Measurements from ENCODE around the gene OCA2.

OCA2 gene

DNA sequence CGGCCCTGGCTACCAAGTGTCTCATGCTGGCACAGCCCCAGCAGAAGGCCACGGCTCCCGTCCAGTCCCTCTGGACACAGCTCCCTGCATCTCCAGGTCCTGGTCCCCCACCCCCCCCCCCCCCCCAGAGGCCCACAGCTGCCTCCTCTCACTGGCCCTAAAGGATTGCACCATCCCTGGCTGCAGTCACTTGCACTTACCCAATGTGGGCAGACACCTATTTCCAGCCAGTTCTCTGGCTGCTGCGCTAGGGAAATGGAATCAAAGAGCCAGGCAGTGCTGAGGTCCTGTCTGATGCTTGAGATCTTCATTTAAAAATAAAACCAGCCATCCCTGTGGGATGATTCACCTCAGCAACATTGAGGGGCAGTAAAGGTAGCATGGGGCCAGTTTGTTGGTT is 346.4 kb downstream of the OCA2 start:
- TF ChIP-seq FOXM1 (IDR thresholded peaks at IDR 0.05; ENCODE audit: borderline replicate concordance, low read depth) (no peak), TEAD4 (IDR thresholded peaks at IDR 0.05) (no peak), CEBPB (IDR thresholded peaks at IDR 0.05) (no peak), NFIC (IDR thresholded peaks at IDR 0.05) (no peak), TCF12 (IDR thresholded peaks at IDR 0.05; ENCODE audit: low read depth) (no peak), TAF1 (IDR thresholded peaks at IDR 0.05; ENCODE audit: low read depth) (no peak), RAD21 (IDR thresholded peaks at IDR 0.05; ENCODE audit: low read depth) (no peak), EP300 (IDR thresholded peaks at IDR 0.05; ENCODE audit: borderline replicate concordance) (no peak), YY1 (IDR thresholded peaks at IDR 0.05; ENCODE audit: low read depth) (no peak)
- TF ChIP-seq, protein P1, sequence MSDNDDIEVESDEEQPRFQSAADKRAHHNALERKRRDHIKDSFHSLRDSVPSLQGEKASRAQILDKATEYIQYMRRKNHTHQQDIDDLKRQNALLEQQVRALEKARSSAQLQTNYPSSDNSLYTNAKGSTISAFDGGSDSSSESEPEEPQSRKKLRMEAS (IDR thresholded peaks at IDR 0.05), result no peak
- TF ChIP-seq, protein P2, sequence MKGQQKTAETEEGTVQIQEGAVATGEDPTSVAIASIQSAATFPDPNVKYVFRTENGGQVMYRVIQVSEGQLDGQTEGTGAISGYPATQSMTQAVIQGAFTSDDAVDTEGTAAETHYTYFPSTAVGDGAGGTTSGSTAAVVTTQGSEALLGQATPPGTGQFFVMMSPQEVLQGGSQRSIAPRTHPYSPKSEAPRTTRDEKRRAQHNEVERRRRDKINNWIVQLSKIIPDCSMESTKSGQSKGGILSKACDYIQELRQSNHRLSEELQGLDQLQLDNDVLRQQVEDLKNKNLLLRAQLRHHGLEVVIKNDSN (IDR thresholded peaks at IDR 0.05), result no peak

DNA sequence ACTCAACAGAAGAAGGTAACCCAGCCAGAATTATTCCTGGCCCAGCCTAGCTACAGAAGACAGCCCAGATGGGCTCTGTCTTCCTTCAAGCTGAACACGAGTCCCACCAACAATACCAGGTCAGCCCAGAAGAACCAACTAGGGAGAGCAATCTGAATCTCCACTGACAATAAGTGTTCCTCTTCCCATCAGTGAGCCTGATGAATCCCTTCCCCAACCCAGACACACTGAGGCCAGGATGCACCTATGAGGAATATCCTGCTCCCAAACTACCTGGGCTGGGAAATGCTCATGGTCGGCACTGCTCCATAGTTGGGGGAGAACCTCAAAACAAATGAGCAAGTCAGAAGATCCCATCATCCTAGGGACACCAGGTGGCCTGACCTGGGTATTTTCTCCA is 351.1 kb downstream of the OCA2 start:
- no peak for TF ChIP-seq CEBPB (IDR thresholded peaks at IDR 0.05)
- no peak for TF ChIP-seq TCF12 (IDR thresholded peaks at IDR 0.05; ENCODE audit: low read depth)
- TF ChIP-seq TEAD4 (IDR thresholded peaks at IDR 0.05), result no peak
- TF ChIP-seq EP300 (IDR thresholded peaks at IDR 0.05; ENCODE audit: borderline replicate concordance), result no peak
- no peak for TF ChIP-seq YY1 (IDR thresholded peaks at IDR 0.05; ENCODE audit: low read depth)
- TF ChIP-seq NFIC (IDR thresholded peaks at IDR 0.05), result no peak
- TF ChIP-seq CREB1 (IDR thresholded peaks at IDR 0.05; ENCODE audit: low read depth), result no peak
- TF ChIP-seq, protein P1 (IDR thresholded peaks at IDR 0.05), result no peak
- no peak for TF ChIP-seq ZBTB7A (IDR thresholded peaks at IDR 0.05; ENCODE audit: low read depth)
- TF ChIP-seq TAF1 (IDR thresholded peaks at IDR 0.05; ENCODE audit: low read depth), result no peak
- TF ChIP-seq, protein P3, sequence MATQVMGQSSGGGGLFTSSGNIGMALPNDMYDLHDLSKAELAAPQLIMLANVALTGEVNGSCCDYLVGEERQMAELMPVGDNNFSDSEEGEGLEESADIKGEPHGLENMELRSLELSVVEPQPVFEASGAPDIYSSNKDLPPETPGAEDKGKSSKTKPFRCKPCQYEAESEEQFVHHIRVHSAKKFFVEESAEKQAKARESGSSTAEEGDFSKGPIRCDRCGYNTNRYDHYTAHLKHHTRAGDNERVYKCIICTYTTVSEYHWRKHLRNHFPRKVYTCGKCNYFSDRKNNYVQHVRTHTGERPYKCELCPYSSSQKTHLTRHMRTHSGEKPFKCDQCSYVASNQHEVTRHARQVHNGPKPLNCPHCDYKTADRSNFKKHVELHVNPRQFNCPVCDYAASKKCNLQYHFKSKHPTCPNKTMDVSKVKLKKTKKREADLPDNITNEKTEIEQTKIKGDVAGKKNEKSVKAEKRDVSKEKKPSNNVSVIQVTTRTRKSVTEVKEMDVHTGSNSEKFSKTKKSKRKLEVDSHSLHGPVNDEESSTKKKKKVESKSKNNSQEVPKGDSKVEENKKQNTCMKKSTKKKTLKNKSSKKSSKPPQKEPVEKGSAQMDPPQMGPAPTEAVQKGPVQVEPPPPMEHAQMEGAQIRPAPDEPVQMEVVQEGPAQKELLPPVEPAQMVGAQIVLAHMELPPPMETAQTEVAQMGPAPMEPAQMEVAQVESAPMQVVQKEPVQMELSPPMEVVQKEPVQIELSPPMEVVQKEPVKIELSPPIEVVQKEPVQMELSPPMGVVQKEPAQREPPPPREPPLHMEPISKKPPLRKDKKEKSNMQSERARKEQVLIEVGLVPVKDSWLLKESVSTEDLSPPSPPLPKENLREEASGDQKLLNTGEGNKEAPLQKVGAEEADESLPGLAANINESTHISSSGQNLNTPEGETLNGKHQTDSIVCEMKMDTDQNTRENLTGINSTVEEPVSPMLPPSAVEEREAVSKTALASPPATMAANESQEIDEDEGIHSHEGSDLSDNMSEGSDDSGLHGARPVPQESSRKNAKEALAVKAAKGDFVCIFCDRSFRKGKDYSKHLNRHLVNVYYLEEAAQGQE (IDR thresholded peaks at IDR 0.05; ENCODE audit: low read depth), result no peak
- TF ChIP-seq RAD21 (IDR thresholded peaks at IDR 0.05; ENCODE audit: low read depth), result no peak
- no peak for TF ChIP-seq FOXM1 (IDR thresholded peaks at IDR 0.05; ENCODE audit: borderline replicate concordance, low read depth)
- TF ChIP-seq, protein P2 (IDR thresholded peaks at IDR 0.05), result no peak
- no peak for TF ChIP-seq EGR1 (IDR thresholded peaks at IDR 0.05)

DNA sequence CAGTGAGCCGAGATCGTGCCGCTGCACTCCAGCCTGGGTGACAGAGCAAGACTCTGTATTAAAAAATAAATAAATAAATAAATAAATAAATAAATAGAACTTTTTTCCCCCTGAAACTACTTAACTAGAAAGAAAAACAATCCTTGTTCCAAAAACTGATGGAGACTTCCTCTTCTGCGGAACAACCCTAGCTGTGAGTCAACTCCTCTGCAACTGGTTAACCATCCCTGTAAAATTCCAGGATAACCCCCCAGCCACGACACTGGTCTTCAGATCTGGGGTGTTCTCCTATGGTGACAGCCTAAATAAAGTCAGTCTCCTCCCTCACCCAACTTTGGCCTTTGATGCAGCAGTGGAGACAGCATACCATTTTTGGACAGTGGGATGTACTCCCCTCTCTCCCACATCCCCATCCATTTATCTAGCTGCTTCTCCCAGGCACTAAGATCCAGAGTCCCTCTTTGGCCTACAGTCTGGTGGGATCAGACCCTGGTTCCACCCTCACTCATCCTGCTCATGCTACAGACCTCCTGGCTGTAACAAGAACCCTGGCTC is 352.6 kb downstream of the OCA2 start:
- TF ChIP-seq RAD21 (IDR thresholded peaks at IDR 0.05; ENCODE audit: low read depth) (no peak), ZBTB7A (IDR thresholded peaks at IDR 0.05; ENCODE audit: low read depth) (no peak), NFIC (IDR thresholded peaks at IDR 0.05) (no peak), EP300 (IDR thresholded peaks at IDR 0.05; ENCODE audit: borderline replicate concordance) (no peak)
- TF ChIP-seq, protein P2 (IDR thresholded peaks at IDR 0.05), result no peak

DNA sequence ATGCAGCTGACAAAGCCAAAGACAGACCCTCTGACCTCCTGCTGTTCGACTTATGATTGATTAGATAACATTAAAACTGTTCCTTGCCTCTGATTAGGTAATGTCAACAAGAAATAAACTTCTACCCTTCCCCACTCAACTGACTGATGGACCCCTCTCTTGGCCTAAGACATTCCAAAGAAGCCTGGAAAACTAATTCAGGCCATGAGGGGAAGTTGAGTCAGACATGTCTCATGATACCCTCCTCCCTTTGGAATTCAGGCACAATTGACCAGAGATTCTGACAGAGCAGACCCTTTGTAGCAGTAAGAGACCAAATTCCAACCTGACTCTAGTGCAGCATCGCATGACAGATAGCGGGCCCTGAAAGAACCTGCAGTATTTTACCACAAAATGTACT is 354.5 kb downstream of the OCA2 start:
- TF ChIP-seq, protein P2 (IDR thresholded peaks at IDR 0.05), result no peak
- TF ChIP-seq NFIC (IDR thresholded peaks at IDR 0.05) (no peak), TCF12 (IDR thresholded peaks at IDR 0.05; ENCODE audit: low read depth) (no peak)

DNA sequence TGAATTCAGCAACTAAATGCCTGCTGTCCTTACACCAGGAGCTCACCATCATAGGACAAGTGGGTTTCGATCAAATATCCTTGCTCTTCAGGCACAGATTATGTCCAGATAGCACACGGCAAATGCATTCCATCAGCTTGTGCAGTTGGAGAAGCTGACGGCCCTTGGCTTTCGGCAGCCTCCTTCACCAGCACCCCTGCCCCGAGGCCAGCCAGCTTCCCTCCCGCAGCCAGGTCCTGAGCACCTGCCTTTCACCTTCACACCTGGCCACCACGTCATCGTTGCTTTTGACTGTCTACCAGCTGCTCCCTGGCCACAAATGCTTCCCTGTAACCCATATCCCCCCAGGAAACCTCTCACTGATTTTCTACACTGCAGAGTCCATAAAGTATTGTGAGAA is 355.5 kb downstream of the OCA2 start:
- TF ChIP-seq EGR1 (IDR thresholded peaks at IDR 0.05) (no peak), RAD21 (IDR thresholded peaks at IDR 0.05; ENCODE audit: low read depth) (no peak), CREB1 (IDR thresholded peaks at IDR 0.05; ENCODE audit: low read depth) (no peak), FOXM1 (IDR thresholded peaks at IDR 0.05; ENCODE audit: borderline replicate concordance, low read depth) (no peak), TAF1 (IDR thresholded peaks at IDR 0.05; ENCODE audit: low read depth) (no peak), ZBTB7A (IDR thresholded peaks at IDR 0.05; ENCODE audit: low read depth) (no peak), EP300 (IDR thresholded peaks at IDR 0.05; ENCODE audit: borderline replicate concordance) (no peak), CEBPB (IDR thresholded peaks at IDR 0.05) (no peak), TEAD4 (IDR thresholded peaks at IDR 0.05) (no peak)
- TF ChIP-seq, protein P1 (IDR thresholded peaks at IDR 0.05), result no peak
- TF ChIP-seq, protein P3 (IDR thresholded peaks at IDR 0.05; ENCODE audit: low read depth), result no peak
- TF ChIP-seq, protein P2 (IDR thresholded peaks at IDR 0.05), result no peak
